ENCODE data around the gene GRWD1.

DNA sequence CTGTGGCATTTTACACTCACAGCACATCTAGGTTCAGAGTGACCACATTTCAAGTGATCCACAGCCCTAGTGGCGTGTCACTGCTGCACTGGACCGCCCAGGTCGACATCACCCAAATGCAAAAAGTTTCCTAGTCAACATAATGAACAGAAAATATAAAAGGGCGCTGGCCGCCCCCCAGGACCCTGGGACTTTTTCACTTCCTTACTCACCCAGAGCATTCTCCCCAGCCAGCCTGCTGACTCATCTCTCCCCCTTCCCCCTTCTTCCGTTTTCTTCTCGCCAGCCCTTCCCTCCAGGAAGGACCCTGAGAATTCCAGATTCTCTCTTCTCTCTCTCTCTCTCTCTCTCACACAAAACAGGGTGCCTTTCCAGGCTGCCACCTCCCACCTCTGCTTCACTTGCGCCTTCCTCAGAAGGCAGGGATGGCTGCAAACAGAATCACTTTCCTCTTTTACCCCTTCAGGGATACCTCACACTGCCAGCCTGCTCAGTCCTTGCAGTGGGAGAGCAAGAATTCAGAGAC is 21.0 kb upstream of the GRWD1 start:
- TF ChIP-seq CREB1 (IDR thresholded peaks at IDR 0.05; ENCODE audit: low read depth): no peak
- TF ChIP-seq RAD21 (IDR thresholded peaks at IDR 0.05; ENCODE audit: low read depth): no peak
- TF ChIP-seq YY1 (IDR thresholded peaks at IDR 0.05; ENCODE audit: low read depth): no peak

Data from Ishikawa (cell line).